NCI-H2227 treated with DMSO at 0.1 percent for 48 hours (cell line): ENCODE results near the gene FCER1G.

ENCODE experiments used
- DNase-seq: peaks from one replicate; lab custom pipeline; 2025; lab: John Stamatoyannopoulos, UW

FCER1G gene

GRCh38 chr1:161215076-161215475, at the start of gene FCER1G:
Gene FCER1G (plus strand): TSS chr1:161215295. CDS start chr1:161215322, 27 bp downstream.
- no peak for DNase-seq

- peak; percentile 99 for DNase-seq
Measured at GRCh38 chr1:161165742-161166668, 49.1 kb upstream of the FCER1G start, which contains the start of gene PPOX. Gene PPOX (plus strand): TSS chr1:161166426. CDS start chr1:161166848, 422 bp downstream.

GRCh38 chr1:161166669-161167548, 48.2 kb upstream of the FCER1G start:
- peak; percentile 18 for DNase-seq

DNA sequence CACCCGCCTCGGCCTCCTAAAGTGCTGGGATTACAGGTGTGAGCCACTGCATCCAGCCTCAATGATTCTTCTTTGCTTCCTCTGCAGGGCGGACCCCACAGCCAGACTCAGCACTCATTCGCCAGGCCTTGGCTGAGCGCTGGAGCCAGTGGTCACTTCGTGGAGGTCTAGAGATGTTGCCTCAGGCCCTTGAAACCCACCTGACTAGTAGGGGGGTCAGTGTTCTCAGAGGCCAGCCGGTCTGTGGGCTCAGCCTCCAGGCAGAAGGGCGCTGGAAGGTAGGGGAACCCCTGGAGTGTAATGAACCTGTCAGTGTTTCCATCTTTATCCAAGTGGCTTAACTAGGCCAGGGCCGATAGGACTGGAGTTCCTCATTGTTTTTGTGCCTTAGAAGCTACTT, 46.2 kb upstream of the FCER1G start:
- no peak for DNase-seq

- no peak for DNase-seq
Measured at GRCh38 chr1:161171191-161171590, 43.9 kb upstream of the FCER1G start.

DNA sequence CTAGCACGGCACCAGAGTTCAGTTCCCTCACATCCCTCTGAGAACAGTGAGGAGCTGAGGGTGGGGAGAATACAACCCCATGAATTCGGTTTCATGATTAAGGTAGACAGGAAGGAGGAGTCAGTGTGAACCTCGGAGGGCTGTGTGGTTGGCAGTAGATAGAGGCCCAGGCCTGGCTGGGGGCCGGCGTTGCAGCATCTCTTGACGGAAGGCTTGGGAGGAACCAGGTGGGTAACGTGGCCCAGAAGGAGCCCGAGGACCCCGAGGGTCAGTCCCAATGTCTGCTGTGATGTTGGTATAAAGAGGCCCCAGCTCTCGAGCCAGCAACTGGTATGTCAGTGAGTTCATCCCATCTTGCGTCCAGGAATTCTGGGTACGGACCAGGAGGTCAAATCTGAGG, 43.4 kb upstream of the FCER1G start:
- DNase-seq = no peak

GRCh38 chr1:161172349-161172748, 42.7 kb upstream of the FCER1G start:
- no peak for DNase-seq

DNA sequence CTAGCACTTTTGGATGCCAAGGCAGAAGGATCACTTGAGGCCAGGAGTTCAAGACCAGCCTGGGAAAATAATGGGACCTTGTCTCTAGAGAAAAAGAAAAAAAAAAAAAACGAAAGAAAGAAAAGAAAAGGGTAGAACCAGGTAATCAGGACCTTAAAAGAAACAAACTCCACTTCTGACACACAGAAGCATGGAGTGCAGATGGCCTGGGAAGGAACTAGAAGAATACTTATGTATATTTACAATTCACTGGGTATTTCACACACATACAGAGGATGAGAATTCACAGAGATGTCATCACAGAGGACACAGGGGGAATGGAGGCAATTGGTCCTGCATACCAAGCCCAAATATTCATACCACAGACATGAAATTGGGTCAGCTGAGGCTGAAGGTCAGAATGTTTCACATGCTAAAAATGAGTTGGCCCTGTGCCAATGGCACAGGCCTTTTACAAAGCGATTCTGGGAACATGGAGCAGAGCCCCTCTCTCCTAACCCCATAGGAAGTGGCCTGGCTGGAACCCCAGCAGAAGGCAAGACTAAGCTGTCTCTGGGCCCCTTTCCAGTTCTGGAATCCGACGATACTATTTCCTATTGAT, 42.2 kb upstream of the FCER1G start:
- DNase-seq = no peak

- no peak for DNase-seq
Measured at GRCh38 chr1:161173711-161174110, 41.4 kb upstream of the FCER1G start.

- DNase-seq = no peak
Measured at GRCh38 chr1:161174911-161175310, 40.2 kb upstream of the FCER1G start.

DNA sequence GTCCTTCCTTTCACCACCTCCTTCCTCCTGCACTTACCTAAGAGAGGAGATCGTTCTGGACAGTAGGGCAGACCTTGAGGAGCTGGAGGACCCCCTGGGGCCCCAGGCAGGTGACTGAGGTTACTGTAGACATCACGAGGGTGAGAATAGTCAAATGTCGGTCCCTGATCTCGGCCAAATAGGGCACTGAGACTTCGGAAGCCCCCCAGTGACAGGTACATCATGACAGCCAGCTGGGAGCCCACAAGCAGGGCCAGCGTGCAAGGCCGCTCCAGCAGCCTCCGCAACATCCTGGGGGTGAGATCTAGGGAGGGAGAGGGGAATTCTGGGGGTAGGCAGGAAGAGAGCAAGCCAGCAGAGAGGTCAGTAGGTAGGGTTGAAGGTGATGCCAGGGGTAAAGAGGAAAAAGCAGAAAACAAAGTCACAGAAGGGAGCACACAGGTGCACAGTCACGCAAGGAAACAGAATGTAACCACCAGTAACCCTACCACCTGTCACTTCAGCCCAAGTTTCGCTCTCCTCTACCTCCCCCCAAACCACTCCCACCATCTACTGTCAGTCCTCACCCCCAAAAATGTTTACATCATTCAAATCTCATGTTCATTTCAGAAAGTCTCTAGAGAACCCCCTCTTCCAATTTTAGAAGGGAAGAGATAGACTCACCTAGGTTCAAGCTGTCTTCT, 39.2 kb upstream of the FCER1G start:
- no peak for DNase-seq

DNA sequence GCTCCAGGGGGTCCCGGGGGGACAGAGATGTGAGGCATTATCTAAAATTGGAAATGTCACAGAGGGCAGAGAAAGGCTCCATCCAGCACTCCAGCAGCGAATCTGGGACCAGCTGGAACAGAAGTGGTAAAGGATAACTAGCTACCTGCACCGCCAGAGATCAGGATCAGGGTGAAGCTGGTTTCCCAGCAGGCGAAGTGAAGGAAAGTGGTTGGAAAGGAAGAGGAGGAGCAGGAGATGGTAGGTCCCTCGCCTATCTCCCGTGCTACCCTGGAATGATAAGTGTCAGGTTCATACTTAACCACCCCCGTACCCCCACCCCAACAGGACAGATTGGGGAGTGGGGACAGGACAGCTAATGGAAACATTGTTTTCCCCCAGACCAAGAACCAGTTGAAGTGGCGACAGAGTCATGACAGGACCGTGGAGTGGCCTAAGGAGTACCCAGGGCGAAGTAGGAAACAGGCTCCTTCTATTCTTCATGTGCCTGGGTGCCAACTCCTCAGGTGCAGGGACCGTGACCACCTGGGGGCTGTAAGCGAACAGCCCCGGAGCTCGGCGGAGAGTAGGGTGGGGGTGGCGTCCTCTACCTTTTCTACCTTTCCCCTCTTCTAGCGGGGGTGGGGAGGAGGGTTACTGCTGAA, 38.5 kb upstream of the FCER1G start:
- no peak for DNase-seq

DNA sequence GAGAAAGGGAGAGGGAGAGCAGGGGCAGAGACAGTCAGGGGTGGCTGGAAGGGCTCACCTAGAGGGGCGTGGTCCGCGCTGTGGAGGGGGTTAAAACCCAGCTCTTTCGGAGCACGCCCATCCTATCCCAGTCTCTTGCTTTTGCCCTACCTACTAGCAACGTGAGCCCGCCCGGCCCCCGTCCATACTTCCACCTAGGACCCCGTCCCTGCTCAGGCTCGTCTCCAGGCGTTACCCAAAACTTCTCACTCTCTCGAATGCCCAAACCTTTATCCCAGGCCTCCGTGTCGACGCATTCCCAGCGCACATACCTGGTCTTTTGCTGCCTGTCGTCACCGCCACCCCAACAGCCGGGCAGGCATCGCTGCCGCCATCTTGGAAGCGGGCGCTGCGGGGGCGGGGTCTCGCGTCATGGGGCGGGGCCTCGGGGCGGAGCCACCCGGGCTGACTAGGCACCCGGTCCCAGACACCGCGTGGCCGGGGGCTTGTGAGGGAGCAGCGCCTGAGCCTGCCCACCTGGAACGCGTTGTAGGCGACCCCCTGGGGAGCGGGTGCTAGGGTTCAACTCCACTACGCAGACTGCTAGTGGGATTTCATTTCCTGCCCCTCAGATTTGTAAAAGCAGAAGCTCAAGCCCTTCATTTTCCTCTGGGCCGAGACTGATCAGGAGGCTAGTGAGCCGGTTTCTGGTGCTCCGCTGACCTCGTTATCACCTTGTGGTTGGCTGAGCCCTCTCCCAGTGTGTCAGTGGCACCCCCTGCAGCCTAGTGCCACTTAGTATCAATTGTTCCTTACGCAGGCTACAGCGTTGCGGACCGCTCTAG, 37.8 kb upstream of the FCER1G start, which contains the start of gene B4GALT3:
TSS of gene B4GALT3 (minus strand) at position 396 of the 824 bp plus-strand sequence. CDS start 1,447 bp downstream, outside the sequence.
- peak; percentile 88 for DNase-seq

GRCh38 chr1:161177936-161178244, 37.2 kb upstream of the FCER1G start:
- no peak for DNase-seq

- no peak for DNase-seq
Measured at GRCh38 chr1:161179698-161180097, 35.4 kb upstream of the FCER1G start.

DNA sequence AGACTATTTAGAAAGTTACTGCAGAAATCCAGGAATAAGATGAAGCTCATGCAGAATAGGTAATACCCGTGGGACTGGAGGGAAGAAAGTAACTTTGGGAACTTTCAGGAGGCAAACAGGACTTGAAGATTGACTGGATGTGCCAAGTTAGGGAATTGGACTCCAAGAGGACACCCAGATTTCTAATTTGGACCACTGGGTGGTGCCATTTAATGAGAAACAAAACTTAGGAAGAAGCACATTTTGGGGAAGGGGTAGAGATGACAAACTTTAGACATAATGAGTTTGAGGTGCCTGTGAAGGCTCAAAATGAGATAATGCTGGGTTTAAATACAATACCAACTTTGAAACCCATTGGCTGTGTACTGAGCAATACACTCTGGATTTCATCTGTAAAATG, 34.5 kb upstream of the FCER1G start:
- no peak for DNase-seq

DNA sequence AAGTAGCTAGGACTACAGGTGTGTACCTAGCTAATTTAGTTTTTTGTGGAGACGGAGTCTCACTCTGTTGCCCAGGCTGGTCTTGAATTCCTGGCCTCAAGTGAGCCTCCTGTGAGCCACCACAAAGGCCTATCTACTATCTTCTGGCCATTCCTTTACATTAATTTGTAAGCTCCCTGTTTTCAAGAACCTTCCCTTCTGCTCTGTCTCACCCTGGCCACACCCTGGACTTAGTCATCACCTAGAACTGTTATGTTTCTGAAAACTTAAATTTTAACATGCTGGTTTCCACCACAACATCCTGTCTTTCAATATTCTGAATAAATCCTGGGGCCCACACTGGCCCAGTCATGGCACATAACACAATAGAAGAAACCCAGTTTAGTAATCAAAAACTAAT, 32.9 kb upstream of the FCER1G start:
- DNase-seq = no peak

- no peak for DNase-seq
Measured at GRCh38 chr1:161185282-161185682, 29.8 kb upstream of the FCER1G start.

- DNase-seq = no peak
Measured at GRCh38 chr1:161185732-161186311, 29.3 kb upstream of the FCER1G start.

- DNase-seq = no peak
Measured at GRCh38 chr1:161187311-161187710, 27.8 kb upstream of the FCER1G start.
